Activated CD8-positive, alpha-beta T cell treated with anti-CD3 and anti-CD28 coated beads, Interleukin-2, amount 10 ng/mL, durations not matched to agents 7 days and 5 days (primary cell): Measurements from ENCODE around the gene WWOX. TPM values are rescaled to one million over a fixed set of nuclear protein-coding genes. Genes with fewer than 3 reads are reported as not detected.

Experiments
- ATAC-seq: fragments of 150-1000 bp; cut with Tn5 transposase; one replicate; pipeline ENCODE4 v1.10.0; 2021; ENCODE audit warnings: moderate library complexity
- CTCF ChIA-PET: fragments of 350-600 bp; sonication (Branson Sonifier 250); formaldehyde crosslinking; loops from one replicate; lab custom pipeline; 2021; ENCODE audit warnings: antibody characterized with exemption; lab: Charles Lee
- POLR2A ChIA-PET: fragments of 350-600 bp; sonication (Branson Sonifier 250); formaldehyde crosslinking; loops from one replicate; lab custom pipeline; 2021; ENCODE audit warnings: antibody characterized with exemption; lab: Charles Lee
- DNase-seq: peaks from one replicate; pipeline ENCODE4 v3.0.0-alpha.2; 2020
- H3K27ac Mint-ChIP-seq: one replicate; pipeline ENCODE4 v1.8.0; 2021; ENCODE audit warnings: mild to moderate bottlenecking, mixed read lengths
- H3K27me3 Mint-ChIP-seq: one replicate; pipeline ENCODE4 v1.8.0; 2021; ENCODE audit warnings: low read depth, mixed read lengths
- H3K36me3 Mint-ChIP-seq: one replicate; pipeline ENCODE4 v1.8.0; 2021; ENCODE audit warnings: low read depth, mixed read lengths
- H3K4me1 Mint-ChIP-seq: one replicate; pipeline ENCODE4 v1.8.0; 2021; ENCODE audit warnings: low read depth, mixed read lengths
- H3K4me3 Mint-ChIP-seq: one replicate; pipeline ENCODE4 v1.8.0; 2021; ENCODE audit warnings: mild to moderate bottlenecking, mixed read lengths
- H3K9me3 Mint-ChIP-seq: one replicate; pipeline ENCODE4 v1.8.0; 2022; ENCODE audit warnings: mixed read lengths; ENCODE audit not compliant: insufficient read depth
- total RNA-seq, 2 experiments: library from RNA; stranded (reverse); gene quantifications; one replicate each; pipeline ENCODE4 v1.2.3, GENCODE V29; 2021

WWOX gene
- total RNA-seq, 2 experiments from 2014 or later = 34.4 to 34.9 TPM

DNA sequence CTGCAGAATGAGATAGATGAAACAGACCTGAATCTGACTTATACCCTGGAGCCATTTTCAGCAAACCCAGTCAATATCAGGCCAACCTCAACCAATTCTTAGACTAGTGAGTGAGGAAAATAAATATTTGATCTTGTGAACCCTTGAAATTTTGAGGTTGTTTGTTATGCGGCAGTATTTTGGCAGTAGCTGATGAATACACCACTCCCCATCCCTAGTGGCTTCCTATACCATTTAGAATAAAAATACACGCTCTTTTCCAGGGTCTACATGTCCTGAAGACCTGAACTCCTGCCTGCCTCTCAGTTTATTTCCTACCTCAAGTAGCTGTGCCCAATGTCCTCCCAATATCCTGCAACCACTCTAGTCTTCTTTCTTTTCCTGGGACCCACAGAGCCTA lies 647.3 kb downstream of the WWOX start:
- ChIA-PET POLR2A (no interaction called here), CTCF (no interaction called here)
- Mint-ChIP-seq H3K4me3 (no peak overlapping the region), H3K4me1 (peaks cover 45% of the 10 kb centered on the region), H3K27ac (no peak overlapping the region), H3K27me3 (peaks cover 2% of the 10 kb centered on the region), H3K9me3 (peaks cover 9% of the 10 kb centered on the region), H3K36me3 (peaks cover 7% of the 10 kb centered on the region)
- no peak for ATAC-seq
- DNase-seq = no peak

GRCh38 chr16:78748220-78748929 lies 648.9 kb downstream of the WWOX start:
- POLR2A ChIA-PET = no interaction called here
- no peak overlapping the region for H3K4me3 Mint-ChIP-seq

GRCh38 chr16:78749745-78750268 lies 650.4 kb downstream of the WWOX start:
- Mint-ChIP-seq H3K4me1 (peaks cover 22% of the 10 kb centered on the region), H3K9me3 (peaks cover 9% of the 10 kb centered on the region), H3K36me3 (peaks cover 7% of the 10 kb centered on the region), H3K27ac (peak overlapping the region; percentile 87), H3K27me3 (peaks cover 2% of the 10 kb centered on the region), H3K4me3 (peak overlapping the region; percentile 52)
- POLR2A ChIA-PET = interaction anchor here (0.7 kb wide), 2 partner anchors 11 to 240 kb away, joined by 3 read pairs; no protein-coding TSS in a partner anchor
- DNase-seq (peak; percentile 35), ATAC-seq (peak; percentile 53)
- CTCF ChIA-PET = interaction anchor here (0.7 to 1.6 kb wide), 3 partner anchors 12 to 20 kb away, joined by 3 to 5 read pairs (median 4); no protein-coding TSS in a partner anchor

More at GRCh38 chr16:78748220-78748929, 648.9 kb downstream of the WWOX start:
- peaks cover 2% of the 10 kb centered on the region for H3K27me3 Mint-ChIP-seq
- peaks cover 29% of the 10 kb centered on the region for H3K4me1 Mint-ChIP-seq
- DNase-seq (no peak), ATAC-seq (no peak)
- no peak overlapping the region for H3K27ac Mint-ChIP-seq
- peaks cover 9% of the 10 kb centered on the region for H3K9me3 Mint-ChIP-seq
- CTCF ChIA-PET = interaction anchor here (1.6 kb wide), 1 partner anchor 22 kb away, joined by 5 read pairs; no protein-coding TSS in a partner anchor
- H3K36me3 Mint-ChIP-seq = peaks cover 7% of the 10 kb centered on the region

DNA sequence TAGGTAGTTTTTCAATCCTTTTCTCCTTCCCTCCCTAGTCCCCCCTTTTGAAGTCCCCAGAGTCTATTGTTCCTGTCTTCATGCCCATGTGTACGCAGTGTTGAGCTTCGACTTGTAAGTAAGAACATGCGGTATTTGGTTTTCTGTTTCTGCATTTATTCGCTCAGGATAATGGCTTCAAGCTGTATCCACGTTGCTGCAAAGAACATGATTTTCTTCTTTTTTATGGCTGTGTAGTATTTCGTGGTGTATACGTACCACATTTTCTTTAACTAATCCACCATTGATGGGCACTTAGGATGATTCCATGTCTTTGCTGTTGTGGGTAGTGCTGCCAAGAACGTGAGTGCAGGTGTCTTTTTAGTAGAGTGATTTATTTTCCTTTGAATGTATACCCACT lies 651.2 kb downstream of the WWOX start:
- no peak overlapping the region for H3K4me3 Mint-ChIP-seq
- peaks cover 2% of the 10 kb centered on the region for H3K27me3 Mint-ChIP-seq
- ChIA-PET CTCF (interaction anchor here (0.7 to 1.4 kb wide), 2 partner anchors 11 to 19 kb away, joined by 3 to 4 read pairs; no protein-coding TSS in a partner anchor), POLR2A (no interaction called here)
- H3K4me1 Mint-ChIP-seq = peaks cover 22% of the 10 kb centered on the region
- peaks cover 7% of the 10 kb centered on the region for H3K36me3 Mint-ChIP-seq
- DNase-seq (no peak), ATAC-seq (no peak)
- H3K27ac Mint-ChIP-seq = peak overlapping the region; percentile 44
- H3K9me3 Mint-ChIP-seq = peaks cover 9% of the 10 kb centered on the region

DNA sequence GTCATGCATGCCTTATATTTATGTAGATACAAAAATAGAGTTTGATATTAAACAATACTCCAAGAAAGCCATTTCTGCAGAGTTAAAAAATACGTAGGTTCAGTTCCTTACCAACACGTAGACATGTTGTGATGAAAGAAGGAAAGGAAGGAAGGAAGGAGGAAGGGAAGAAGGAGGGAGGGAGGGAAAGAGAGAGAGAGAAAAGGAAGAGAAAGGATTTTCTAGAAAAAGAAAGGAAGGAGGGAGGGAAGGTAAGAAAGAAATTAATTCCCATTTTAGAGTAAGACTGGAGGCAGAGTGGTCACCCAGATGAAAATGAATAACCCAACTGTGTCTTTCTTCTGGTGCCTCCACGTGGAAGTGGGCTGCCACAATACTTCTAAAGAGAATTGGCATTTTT lies 652.1 kb downstream of the WWOX start:
- Mint-ChIP-seq H3K27ac (no peak overlapping the region), H3K36me3 (peaks cover 5% of the 10 kb centered on the region), H3K27me3 (peaks cover 2% of the 10 kb centered on the region), H3K4me1 (peaks cover 22% of the 10 kb centered on the region), H3K9me3 (peaks cover 7% of the 10 kb centered on the region), H3K4me3 (no peak overlapping the region)
- no peak for DNase-seq
- CTCF ChIA-PET = no interaction called here
- ATAC-seq = no peak
- POLR2A ChIA-PET = no interaction called here

- Mint-ChIP-seq H3K27ac (no peak overlapping the region), H3K9me3 (no peaks in the 10 kb centered on the region), H3K36me3 (peaks cover 2% of the 10 kb centered on the region), H3K27me3 (peaks cover 2% of the 10 kb centered on the region), H3K4me1 (peaks cover 11% of the 10 kb centered on the region), H3K4me3 (no peak overlapping the region)
- DNase-seq (no peak), ATAC-seq (no peak)
- POLR2A ChIA-PET = no interaction called here
- CTCF ChIA-PET = no interaction called here
Measured at GRCh38 chr16:78754713-78755112, 655.3 kb downstream of the WWOX start.

- ChIA-PET POLR2A (no interaction called here), CTCF (no interaction called here)
- no peak overlapping the region for H3K27ac Mint-ChIP-seq
- H3K4me3 Mint-ChIP-seq = no peak overlapping the region
- no peaks in the 10 kb centered on the region for H3K4me1 Mint-ChIP-seq
- peaks cover 2% of the 10 kb centered on the region for H3K27me3 Mint-ChIP-seq
- H3K9me3 Mint-ChIP-seq = no peaks in the 10 kb centered on the region
- peaks cover 2% of the 10 kb centered on the region for H3K36me3 Mint-ChIP-seq
- ATAC-seq (no peak), DNase-seq (no peak)
Measured at GRCh38 chr16:78755751-78756661, 656.6 kb downstream of the WWOX start.

DNA sequence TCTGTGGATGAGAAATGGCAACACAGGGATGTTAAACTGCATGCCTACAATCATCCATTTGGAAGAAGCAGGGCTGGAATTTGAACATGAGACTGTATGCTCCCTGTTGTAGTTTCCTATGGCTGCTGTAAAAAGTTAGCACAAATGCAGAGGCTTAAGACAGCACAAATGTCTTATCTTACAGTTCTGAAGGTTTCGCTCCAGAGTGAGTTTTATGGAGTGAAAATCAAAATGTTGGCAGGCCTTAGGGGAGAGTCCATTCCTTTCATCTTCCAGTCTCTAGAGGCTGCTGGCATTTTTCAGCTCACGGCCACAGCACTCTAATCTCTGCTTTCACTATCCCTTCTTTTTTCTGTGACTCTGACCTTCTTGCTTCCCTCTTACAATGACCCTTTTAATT lies 660.1 kb downstream of the WWOX start:
- H3K27ac Mint-ChIP-seq = no peak overlapping the region
- H3K9me3 Mint-ChIP-seq = no peaks in the 10 kb centered on the region
- ATAC-seq = no peak
- ChIA-PET CTCF (no interaction called here), POLR2A (no interaction called here)
- H3K27me3 Mint-ChIP-seq = no peaks in the 10 kb centered on the region
- no peak for DNase-seq
- H3K4me3 Mint-ChIP-seq = no peak overlapping the region
- H3K4me1 Mint-ChIP-seq = no peaks in the 10 kb centered on the region
- no peaks in the 10 kb centered on the region for H3K36me3 Mint-ChIP-seq

GRCh38 chr16:78760611-78761010 lies 661.2 kb downstream of the WWOX start:
- H3K27me3 Mint-ChIP-seq = no peaks in the 10 kb centered on the region
- H3K36me3 Mint-ChIP-seq = no peaks in the 10 kb centered on the region
- ChIA-PET CTCF (interaction anchor here (1.5 to 1.8 kb wide), 2 partner anchors 10 to 12 kb away, joined by 7 to 12 read pairs; no protein-coding TSS in a partner anchor), POLR2A (interaction anchor here (1.1 kb wide), 1 partner anchor 11 kb away, joined by 3 read pairs; no protein-coding TSS in a partner anchor)
- no peaks in the 10 kb centered on the region for H3K4me1 Mint-ChIP-seq
- H3K4me3 Mint-ChIP-seq = no peak overlapping the region
- DNase-seq (no peak), ATAC-seq (no peak)
- H3K9me3 Mint-ChIP-seq = no peaks in the 10 kb centered on the region
- no peak overlapping the region for H3K27ac Mint-ChIP-seq

DNA sequence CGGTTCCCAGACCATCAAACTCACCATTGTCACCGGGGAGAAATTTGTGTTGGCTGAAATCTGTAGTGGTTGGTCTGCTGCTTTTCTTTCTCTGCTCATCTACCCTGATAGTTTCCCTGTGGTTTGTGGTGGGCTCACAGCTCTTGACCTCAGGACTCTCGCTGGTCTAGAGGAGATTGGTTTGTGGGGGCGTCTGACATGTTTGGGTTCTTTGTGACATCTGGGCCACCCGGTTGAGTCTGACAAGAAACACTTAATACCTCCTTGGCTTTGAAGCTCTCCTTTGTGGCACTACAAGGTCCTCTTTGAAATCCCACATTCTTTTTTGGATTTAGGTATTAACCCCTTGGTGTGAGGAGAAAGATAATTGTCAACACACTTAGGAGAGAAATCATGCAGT lies 662.0 kb downstream of the WWOX start:
- Mint-ChIP-seq H3K27ac (no peak overlapping the region), H3K4me3 (no peak overlapping the region), H3K9me3 (no peaks in the 10 kb centered on the region), H3K4me1 (no peaks in the 10 kb centered on the region), H3K36me3 (no peaks in the 10 kb centered on the region), H3K27me3 (no peaks in the 10 kb centered on the region)
- DNase-seq = no peak
- CTCF ChIA-PET = interaction anchor here (1.1 to 1.8 kb wide), 3 partner anchors 9 to 11 kb away, joined by 4 to 12 read pairs (median 7); no protein-coding TSS in a partner anchor
- no peak for ATAC-seq
- POLR2A ChIA-PET = interaction anchor here (1.1 kb wide), 1 partner anchor 12 kb away, joined by 3 read pairs; no protein-coding TSS in a partner anchor

GRCh38 chr16:78762222-78762621 lies 662.8 kb downstream of the WWOX start:
- Mint-ChIP-seq H3K4me1 (no peaks in the 10 kb centered on the region), H3K9me3 (no peaks in the 10 kb centered on the region), H3K4me3 (no peak overlapping the region), H3K36me3 (no peaks in the 10 kb centered on the region), H3K27ac (no peak overlapping the region), H3K27me3 (no peaks in the 10 kb centered on the region)
- CTCF ChIA-PET = interaction anchor here (1.1 to 1.5 kb wide), 2 partner anchors 11 to 12 kb away, joined by 4 to 7 read pairs; no protein-coding TSS in a partner anchor
- ATAC-seq (no peak), DNase-seq (no peak)
- POLR2A ChIA-PET = no interaction called here
